Pancreas (tissue), 10 donors: ENCODE data around the gene LIN9. TPM values are rescaled to one million over a fixed set of nuclear protein-coding genes. Genes with fewer than 3 reads are reported as not detected.

Experiments
- ATAC-seq, 4 donors: fragments of 200-7000 bp; cut with Tn5 transposase; one replicate each; pipeline versions ENCODE4 v1.8.0 to v1.9.1; 2020; ENCODE audit warnings: mild to moderate bottlenecking in 4 of 4, moderate library complexity in 4 of 4
- DNase-seq, 6 donors: peaks; one replicate each; pipeline ENCODE4 v3.0.0-alpha.2; 2020
- FAIRE-seq: peaks from 2 replicates; lab custom pipeline; 2012; peaks lifted over from hg19 to GRCh38; lab: Jason Lieb, UNC
- H3K27ac ChIP-seq, 4 donors: fragments of 200-600 bp; sonication (generic); 1 replicate in 3 of 4; 2 replicates in 1 of 4; pipeline versions ENCODE4 v1.5.0 to v1.8.0; 2020
- H3K27me3 ChIP-seq, 4 donors: fragments of 200-600 bp; one replicate each; pipeline ENCODE4 v1.8.0; 2021
- H3K36me3 ChIP-seq, 3 donors: fragments of 200-600 bp; sonication (generic) in 1 of 3; one replicate each; pipeline versions ENCODE4 v1.5.0 to v1.8.0; 2020 to 2021
- H3K4me1 ChIP-seq, 3 donors: fragments of 200-600 bp; one replicate each; pipeline ENCODE4 v1.8.0; 2021
- H3K4me3 ChIP-seq, 4 donors: fragments of 200-600 bp; sonication (generic) in 2 of 4; one replicate each; pipeline versions ENCODE4 v1.5.0 to v1.8.0; 2020 to 2021
- H3K9me3 ChIP-seq, 4 donors: fragments of 200-600 bp; one replicate each; pipeline ENCODE4 v1.8.0; 2021
- WGBS, 2 donors: extraction: QIAGEN DNeasy Blood & Tissue Kit; methylation state at CpG; one replicate each; pipeline ENCODE4 v1.1.7; 2013; 5-methylcytosine and 5-hydroxymethylcytosine counted together
- intact Hi-C, 3 donors: fragments of 100-400 bp; cut with DNase I; formaldehyde crosslinking; loops; one replicate each; pipeline versions ENCODE4 v1.11.1 to v1.14.2; 2022
- polyA plus RNA-seq, 2 donors: library from polyadenylated mRNA; stranded (reverse); fragments of 200-250 nt; gene quantifications; one replicate each; pipeline ENCODE4 v1.2.3, GENCODE V29; 2013
- total RNA-seq, 6 donors: library from RNA; stranded (reverse); fragmentation: NEBNext Ultra II Directional in 4 of 6; extraction: Animal tissue kit (Norgen Biotek cat#: 25700) in 4 of 6; gene quantifications; one replicate each; pipeline versions ENCODE4 v1.2.1 to v1.2.4, GENCODE V29; 2021 to 2023
- TF ChIP-seq, protein P1 (sequence below), 4 donors: fragments of 200-600 bp; sonication (generic) in 3 of 4; IDR thresholded peaks; one replicate each; pipeline versions ENCODE4 v1.5.0 to v1.8.0; 2021; ENCODE audit warnings: antibody characterized with exemption in 4 of 4
- donor health status: healthy with polysubstance abuse.
- donor health status: DM: no; HTN: no; CAD: no; lungs with moderate emphysema.
- donor health status: DM: no; HTN: no; CAD: no.
- donor health status: control.
- donor health status: control.
- donor health status: Bipolar disorder and iron deficiency.
- donor health status: DM: yes; HTN: yes; CAD: no.
- donor health status: DM: no; HTN: no; CAD: no.
- donor health status: DM: no; HTN: no; CAD: no.
- donor health status: DM: yes; HTN: yes; CAD: no.

The LIN9 gene
- total and polyA plus RNA-seq, 8 donors = 0.57 to 2.2 (median 1.2) TPM

DNA sequence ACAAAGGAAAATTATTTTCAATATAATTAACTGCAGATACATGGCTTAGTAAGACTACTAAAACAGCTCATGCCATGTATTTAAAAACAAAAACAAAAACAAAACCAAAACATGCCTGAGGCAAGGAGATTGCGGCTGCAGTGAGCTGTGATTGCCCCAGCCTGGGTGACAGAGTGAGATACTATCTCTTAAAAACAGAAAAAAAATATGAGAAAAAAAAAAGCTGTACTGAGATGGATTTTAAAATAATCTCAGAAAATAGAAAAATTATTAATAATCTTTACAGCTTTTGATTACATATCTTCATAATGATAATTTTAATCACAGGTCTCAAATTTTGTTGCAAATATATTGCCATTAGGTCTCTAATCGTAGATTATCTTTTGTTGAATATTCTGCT lies 24.0 kb upstream of the LIN9 start:
- Histone ChIP-seq H3K27me3 (no peaks in the 10 kb centered on the region), H3K9me3 (no peaks in the 10 kb centered on the region), H3K36me3 (no peaks in the 10 kb centered on the region), H3K27ac (no peak overlapping the region), H3K4me1 (peaks cover 0 to 6% (median 4%) of the 10 kb centered on the region in 3 donors), H3K4me3 (no peak overlapping the region)
- no peak for FAIRE-seq
- WGBS, 2 donors = 33 to 41% methylated on average over 2 of the region's 2 CpGs
- no peak for ATAC-seq
- no peak for DNase-seq
- TF ChIP-seq, protein P1, sequence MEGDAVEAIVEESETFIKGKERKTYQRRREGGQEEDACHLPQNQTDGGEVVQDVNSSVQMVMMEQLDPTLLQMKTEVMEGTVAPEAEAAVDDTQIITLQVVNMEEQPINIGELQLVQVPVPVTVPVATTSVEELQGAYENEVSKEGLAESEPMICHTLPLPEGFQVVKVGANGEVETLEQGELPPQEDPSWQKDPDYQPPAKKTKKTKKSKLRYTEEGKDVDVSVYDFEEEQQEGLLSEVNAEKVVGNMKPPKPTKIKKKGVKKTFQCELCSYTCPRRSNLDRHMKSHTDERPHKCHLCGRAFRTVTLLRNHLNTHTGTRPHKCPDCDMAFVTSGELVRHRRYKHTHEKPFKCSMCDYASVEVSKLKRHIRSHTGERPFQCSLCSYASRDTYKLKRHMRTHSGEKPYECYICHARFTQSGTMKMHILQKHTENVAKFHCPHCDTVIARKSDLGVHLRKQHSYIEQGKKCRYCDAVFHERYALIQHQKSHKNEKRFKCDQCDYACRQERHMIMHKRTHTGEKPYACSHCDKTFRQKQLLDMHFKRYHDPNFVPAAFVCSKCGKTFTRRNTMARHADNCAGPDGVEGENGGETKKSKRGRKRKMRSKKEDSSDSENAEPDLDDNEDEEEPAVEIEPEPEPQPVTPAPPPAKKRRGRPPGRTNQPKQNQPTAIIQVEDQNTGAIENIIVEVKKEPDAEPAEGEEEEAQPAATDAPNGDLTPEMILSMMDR (IDR thresholded peaks at IDR 0.05) = no peak
- intact Hi-C loops = no loop called here

DNA sequence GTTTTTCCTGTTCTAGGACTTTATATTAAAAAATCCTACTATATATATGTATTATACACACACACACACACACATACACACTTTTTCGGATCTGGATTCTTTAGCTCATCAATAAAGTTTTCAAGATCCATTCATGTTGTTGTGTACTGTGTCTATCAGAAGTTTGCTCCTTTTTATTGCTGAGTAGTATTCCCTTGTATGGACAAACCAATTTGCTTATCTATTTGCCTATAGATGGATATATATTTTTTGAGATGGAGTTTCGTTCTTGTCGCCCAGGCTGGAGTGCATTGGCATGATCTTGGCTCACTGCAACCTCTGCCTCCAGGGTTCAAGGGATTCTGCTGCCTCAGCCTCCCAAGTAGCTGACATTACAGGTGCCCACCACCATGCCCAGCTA lies 20.3 kb upstream of the LIN9 start:
- H3K27ac ChIP-seq = no peak overlapping the region
- no peaks in the 10 kb centered on the region for H3K9me3 ChIP-seq
- TF ChIP-seq, protein P1 (IDR thresholded peaks at IDR 0.05) = no peak
- FAIRE-seq (no peak), ATAC-seq (no peak), DNase-seq (no peak)
- H3K27me3 ChIP-seq = no peaks in the 10 kb centered on the region
- intact Hi-C loops = no loop called here
- peaks cover 0 to 6% (median 4%) of the 10 kb centered on the region in 3 donors for H3K4me1 ChIP-seq
- no peak overlapping the region for H3K4me3 ChIP-seq
- 80 to 88% methylated on average over 3 of the region's 3 CpGs for WGBS, 2 donors
- no peaks in the 10 kb centered on the region for H3K36me3 ChIP-seq

DNA sequence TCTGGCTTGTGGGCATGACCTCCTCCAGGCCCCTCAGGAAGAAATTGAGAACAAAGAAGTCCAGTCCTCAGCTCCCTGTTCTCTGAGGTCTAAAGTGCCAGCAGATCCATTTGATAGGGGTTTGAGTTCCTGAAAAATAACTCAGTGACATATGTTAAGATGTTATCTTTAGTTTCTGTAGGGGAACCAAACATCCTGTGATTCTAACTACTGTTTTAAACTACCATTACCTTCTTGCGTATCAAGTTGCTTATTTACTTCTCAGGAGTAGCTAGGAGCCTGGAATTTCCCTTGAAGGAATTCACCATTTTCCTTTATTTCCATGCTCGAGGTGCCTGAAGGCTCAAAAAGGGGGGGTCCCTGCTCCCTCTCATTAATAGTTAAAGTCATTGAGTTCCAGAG lies 18.8 kb upstream of the LIN9 start:
- FAIRE-seq (no peak), DNase-seq (no peak), ATAC-seq (no peak)
- Histone ChIP-seq H3K4me1 (no peaks in the 10 kb centered on the region), H3K4me3 (no peak overlapping the region), H3K27me3 (no peaks in the 10 kb centered on the region), H3K9me3 (no peaks in the 10 kb centered on the region), H3K36me3 (no peaks in the 10 kb centered on the region), H3K27ac (no peak overlapping the region)
- intact Hi-C loops = no loop called here
- WGBS, 2 donors = 71 to 72% methylated on average over 2 of the region's 2 CpGs
- TF ChIP-seq, protein P1 (IDR thresholded peaks at IDR 0.05) = no peak

DNA sequence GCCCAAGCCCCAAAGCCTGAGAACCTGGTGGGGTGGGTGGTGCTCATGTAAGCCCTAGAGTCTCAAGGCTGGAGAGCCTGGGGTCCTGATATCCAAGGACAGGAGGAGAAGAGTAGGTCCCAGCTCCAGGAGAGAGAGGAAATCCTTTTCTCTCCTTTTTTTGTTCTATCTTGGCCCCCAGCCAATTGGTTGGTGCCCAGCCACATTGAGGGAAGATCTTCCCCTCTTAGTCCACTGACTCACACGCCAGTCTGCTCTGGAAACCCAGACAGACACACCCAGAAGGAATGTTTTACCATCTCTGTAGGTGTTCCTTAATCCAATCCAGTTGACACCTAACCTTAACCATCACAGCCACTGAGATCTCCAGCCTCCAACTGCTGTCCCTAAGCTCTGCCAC lies 16.2 kb upstream of the LIN9 start:
- 51 to 73% methylated on average over 1 of the region's 1 CpG for WGBS, 2 donors
- Histone ChIP-seq H3K4me3 (no peak overlapping the region), H3K36me3 (no peaks in the 10 kb centered on the region), H3K27ac (no peak overlapping the region), H3K4me1 (no peaks in the 10 kb centered on the region), H3K27me3 (no peaks in the 10 kb centered on the region), H3K9me3 (no peaks in the 10 kb centered on the region)
- no peak for FAIRE-seq
- DNase-seq = no peak
- intact Hi-C loops = no loop called here
- no peak for ATAC-seq
- TF ChIP-seq, protein P1 (IDR thresholded peaks at IDR 0.05) = no peak

DNA sequence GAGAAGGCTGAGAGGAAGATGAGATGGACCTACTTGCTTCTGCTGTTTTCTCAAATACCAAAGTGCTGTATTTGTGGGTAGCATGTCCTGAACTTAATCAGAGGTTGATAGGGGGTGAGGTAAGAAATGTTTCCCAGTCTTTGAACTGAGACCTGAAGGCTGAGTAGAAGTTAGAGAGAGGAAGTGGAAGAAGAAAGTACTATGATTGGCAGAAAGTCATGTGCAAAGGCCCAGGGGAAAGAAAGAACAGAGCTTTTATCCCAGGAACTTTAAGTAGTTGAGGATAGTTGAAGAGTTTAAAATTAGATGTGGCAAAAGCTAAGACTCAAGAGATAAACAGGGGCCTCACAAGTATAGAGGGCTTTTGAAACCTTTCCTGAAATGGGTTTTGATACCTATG lies 15.5 kb upstream of the LIN9 start:
- DNase-seq = no peak
- H3K9me3 ChIP-seq = no peaks in the 10 kb centered on the region
- ATAC-seq = no peak
- FAIRE-seq = no peak
- TF ChIP-seq, protein P1 (IDR thresholded peaks at IDR 0.05) = no peak
- no peaks in the 10 kb centered on the region for H3K4me1 ChIP-seq
- H3K36me3 ChIP-seq = no peaks in the 10 kb centered on the region
- intact Hi-C loops = no loop called here
- no peak overlapping the region for H3K4me3 ChIP-seq
- H3K27me3 ChIP-seq = no peaks in the 10 kb centered on the region
- no peak overlapping the region for H3K27ac ChIP-seq
